H1 (cell line): ENCODE results near the gene S1PR3. TPM values are rescaled to one million over a fixed set of nuclear protein-coding genes. Genes with fewer than 3 reads are reported as not detected.

Source experiments
- CHD7 ChIP-seq: fragments of 300-600 bp; sonication (generic); IDR thresholded peaks from 2 replicates; pipeline ENCODE4 v1.7.1; 2012; ENCODE audit warnings: low read length, moderate library complexity, mild to moderate bottlenecking, inconsistent platforms; ENCODE audit not compliant: insufficient replicate concordance
- polyA plus RNA-seq, 7 experiments: library from polyadenylated mRNA; depleted of rRNA in 3 of 7; stranded (reverse) in 5 of 7; unstranded in 2 of 7; fragments of >200 nt in 5 of 7; fragments of 200-250 nt in 2 of 7; gene quantifications; 1 replicate in 5 of 7; 2 replicates in 1 of 7; 4 replicates in 1 of 7; pipeline versions ENCODE4 v1.2.1 to v1.2.3, GENCODE V29; 2011 to 2013; ENCODE audit warnings: missing spikeins in 2 of 7, mixed read lengths in 2 of 7
- total RNA-seq: library from RNA; stranded (reverse); fragmentation: NEBNext Ultra II Directional; extraction: Animal tissue kit (Norgen Biotek cat#: 25700); gene quantifications from 2 replicates; pipeline ENCODE4 v1.2.1, GENCODE V29; 2021

The S1PR3 gene
- total and polyA plus RNA-seq, 2 of the 8 experiments (the other 6 are each of a cell fraction or from before 2014, with no cell fraction given) = 3.7 to 6.4 TPM

GRCh38 chr9:88979791-88980190 lies 11.5 kb upstream of the S1PR3 start (continued):
- TF ChIP-seq CHD7 = no peak
- TF ChIP-seq, all 59 proteins: peak for 0
